Measurements from ENCODE around the gene CRYBB3. TPM values are rescaled to one million over a fixed set of nuclear protein-coding genes. Genes with fewer than 3 reads are reported as not detected.

Gene CRYBB3
- total RNA-seq, 1 donor from 2014 or later: not detected

DNA sequence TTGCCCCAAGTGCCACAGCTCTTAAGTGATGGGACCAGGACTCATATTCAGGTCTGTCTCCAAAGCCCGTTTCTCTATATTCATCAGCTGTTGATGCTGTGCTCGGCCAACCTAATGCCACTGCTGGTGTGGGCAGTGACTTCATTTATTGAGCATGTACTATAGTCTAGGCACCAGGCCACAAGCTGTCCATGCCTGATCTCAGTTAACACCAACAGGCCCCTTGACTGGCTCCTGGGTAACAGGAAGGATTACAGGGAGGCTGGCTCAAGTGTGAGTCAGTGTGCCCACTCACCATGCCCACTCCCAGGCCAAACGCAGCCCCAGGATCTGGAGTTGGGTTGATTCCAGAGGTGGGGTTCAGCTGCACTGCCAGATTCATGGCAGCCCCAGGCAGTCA lies 11.1 kb downstream of the CRYBB3 start:
- peaks cover 15% of the 10 kb centered on the region for H3K36me3 Mint-ChIP-seq (ENCODE audit: unreplicated experiment)
- TF ChIP-seq CTCF (IDR thresholded peaks at IDR 0.05; ENCODE audit: partially characterized antibody, unreplicated experiment): no peak
- H3K27me3 Mint-ChIP-seq (ENCODE audit: unreplicated experiment): peaks cover 7% of the 10 kb centered on the region
- H3K4me1 Mint-ChIP-seq (ENCODE audit: low read depth, unreplicated experiment): no peaks in the 10 kb centered on the region
- peaks cover 4% of the 10 kb centered on the region for H3K9me3 Mint-ChIP-seq (ENCODE audit: unreplicated experiment)
- H3K4me3 Mint-ChIP-seq (ENCODE audit: unreplicated experiment): no peak overlapping the region
- no peak overlapping the region for H3K27ac Mint-ChIP-seq (ENCODE audit: unreplicated experiment)
- no peak for DNase-seq

DNA sequence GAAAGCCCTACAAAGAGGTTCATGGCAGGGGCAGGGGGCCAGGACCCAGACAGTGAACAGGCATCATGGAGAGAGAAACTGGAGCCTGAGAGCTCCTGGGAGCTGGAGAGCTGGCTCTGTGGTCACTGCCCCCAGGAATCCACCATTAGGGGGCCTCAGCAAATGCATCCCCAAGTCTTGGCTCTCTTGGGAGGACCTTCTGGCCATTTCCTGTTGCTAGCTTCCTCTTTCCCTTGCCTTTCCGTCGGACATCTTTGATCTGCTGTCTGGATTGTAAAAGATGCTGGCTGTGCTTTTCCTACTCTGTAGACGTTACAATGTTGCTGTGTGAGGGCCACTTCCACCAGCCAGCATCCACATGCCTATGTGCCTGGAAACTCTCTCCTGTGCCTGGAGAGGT lies 12.7 kb downstream of the CRYBB3 start:
- H3K9me3 Mint-ChIP-seq (ENCODE audit: unreplicated experiment): peaks cover 4% of the 10 kb centered on the region
- H3K36me3 Mint-ChIP-seq (ENCODE audit: unreplicated experiment): peaks cover 15% of the 10 kb centered on the region
- H3K4me1 Mint-ChIP-seq (ENCODE audit: low read depth, unreplicated experiment): no peaks in the 10 kb centered on the region
- H3K27ac Mint-ChIP-seq (ENCODE audit: unreplicated experiment): no peak overlapping the region
- TF ChIP-seq CTCF (IDR thresholded peaks at IDR 0.05; ENCODE audit: partially characterized antibody, unreplicated experiment): no peak
- H3K27me3 Mint-ChIP-seq (ENCODE audit: unreplicated experiment): peaks cover 9% of the 10 kb centered on the region
- no peak overlapping the region for H3K4me3 Mint-ChIP-seq (ENCODE audit: unreplicated experiment)
- no peak for DNase-seq

- H3K9me3 Mint-ChIP-seq (ENCODE audit: unreplicated experiment): no peaks in the 10 kb centered on the region
- peaks cover 3% of the 10 kb centered on the region for H3K27me3 Mint-ChIP-seq (ENCODE audit: unreplicated experiment)
- H3K4me3 Mint-ChIP-seq (ENCODE audit: unreplicated experiment): no peak overlapping the region
- DNase-seq: no peak
- H3K4me1 Mint-ChIP-seq (ENCODE audit: low read depth, unreplicated experiment): no peaks in the 10 kb centered on the region
- no peak overlapping the region for H3K27ac Mint-ChIP-seq (ENCODE audit: unreplicated experiment)
- no peak for TF ChIP-seq CTCF (IDR thresholded peaks at IDR 0.05; ENCODE audit: partially characterized antibody, unreplicated experiment)
- peaks cover 10% of the 10 kb centered on the region for H3K36me3 Mint-ChIP-seq (ENCODE audit: unreplicated experiment)
These were observed 13.6 kb downstream of the CRYBB3 start for GRCh38 chr22:25213221-25213620.

GRCh38 chr22:25216230-25216629 lies 16.6 kb downstream of the CRYBB3 start:
- Mint-ChIP-seq H3K36me3 (ENCODE audit: unreplicated experiment) (peaks cover 10% of the 10 kb centered on the region), H3K4me3 (ENCODE audit: unreplicated experiment) (no peak overlapping the region), H3K9me3 (ENCODE audit: unreplicated experiment) (no peaks in the 10 kb centered on the region), H3K27ac (ENCODE audit: unreplicated experiment) (no peak overlapping the region), H3K4me1 (ENCODE audit: low read depth, unreplicated experiment) (no peaks in the 10 kb centered on the region), H3K27me3 (ENCODE audit: unreplicated experiment) (peaks cover 3% of the 10 kb centered on the region)
- no peak for TF ChIP-seq CTCF (IDR thresholded peaks at IDR 0.05; ENCODE audit: partially characterized antibody, unreplicated experiment)
- no peak for DNase-seq

- Mint-ChIP-seq H3K36me3 (ENCODE audit: unreplicated experiment) (no peaks in the 10 kb centered on the region), H3K27me3 (ENCODE audit: unreplicated experiment) (peaks cover 3% of the 10 kb centered on the region), H3K27ac (ENCODE audit: unreplicated experiment) (no peak within 1 kb of the TSS), H3K4me1 (ENCODE audit: low read depth, unreplicated experiment) (no peaks in the 10 kb centered on the region), H3K9me3 (ENCODE audit: unreplicated experiment) (no peaks in the 10 kb centered on the region), H3K4me3 (ENCODE audit: unreplicated experiment) (no peak within 1 kb of the TSS)
- no peak for TF ChIP-seq CTCF (IDR thresholded peaks at IDR 0.05; ENCODE audit: partially characterized antibody, unreplicated experiment)
- no peak for DNase-seq
These were observed 19.6 kb downstream of the CRYBB3 start, which contains the start of gene CRYBB2 for GRCh38 chr22:25219211-25219689. CRYBB2 (plus strand) TSS chr22:25219639; CDS start chr22:25221430, 1,791 bp downstream.
